Measurements from ENCODE around the gene COX6A1. TPM values are rescaled to one million over a fixed set of nuclear protein-coding genes. Genes with fewer than 3 reads are reported as not detected.

Gene COX6A1
- total and polyA plus RNA-seq, 2 donors (not counting 3 experiments of a cell fraction or from before 2014, with no cell fraction given) = 299 to 1,327 TPM

DNA sequence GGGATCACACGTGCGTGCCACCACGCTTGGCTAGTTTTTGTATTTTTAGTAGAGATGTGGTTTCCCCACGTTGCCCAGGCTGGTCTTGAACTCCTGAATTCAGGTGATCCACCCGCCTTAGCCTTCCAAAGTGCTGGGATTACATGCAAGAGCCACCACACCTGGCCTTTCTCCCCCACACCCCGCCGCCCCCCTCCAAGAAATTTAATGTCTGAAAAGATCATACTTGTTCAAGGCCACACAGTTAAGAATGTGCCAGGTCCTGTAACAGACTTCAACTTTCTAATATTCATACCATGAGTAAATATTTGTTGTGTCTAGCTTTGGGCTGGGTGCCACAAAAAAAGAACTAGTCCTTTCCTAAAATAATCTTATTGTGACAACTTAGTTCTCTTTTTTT, 17.4 kb downstream of the COX6A1 start:
- H3K27ac ChIP-seq (ENCODE audit: insufficient read depth, low read depth, low read length) = no peak overlapping the region
- no peak for TF ChIP-seq EZH2 (IDR thresholded peaks at IDR 0.05; ENCODE audit: borderline replicate concordance, low read depth, low read length, severe bottlenecking)
- no peak for TF ChIP-seq POLR2AphosphoS5 (IDR thresholded peaks at IDR 0.05; ENCODE audit: insufficient read depth, low read depth, low read length)
- TF ChIP-seq, protein P1, sequence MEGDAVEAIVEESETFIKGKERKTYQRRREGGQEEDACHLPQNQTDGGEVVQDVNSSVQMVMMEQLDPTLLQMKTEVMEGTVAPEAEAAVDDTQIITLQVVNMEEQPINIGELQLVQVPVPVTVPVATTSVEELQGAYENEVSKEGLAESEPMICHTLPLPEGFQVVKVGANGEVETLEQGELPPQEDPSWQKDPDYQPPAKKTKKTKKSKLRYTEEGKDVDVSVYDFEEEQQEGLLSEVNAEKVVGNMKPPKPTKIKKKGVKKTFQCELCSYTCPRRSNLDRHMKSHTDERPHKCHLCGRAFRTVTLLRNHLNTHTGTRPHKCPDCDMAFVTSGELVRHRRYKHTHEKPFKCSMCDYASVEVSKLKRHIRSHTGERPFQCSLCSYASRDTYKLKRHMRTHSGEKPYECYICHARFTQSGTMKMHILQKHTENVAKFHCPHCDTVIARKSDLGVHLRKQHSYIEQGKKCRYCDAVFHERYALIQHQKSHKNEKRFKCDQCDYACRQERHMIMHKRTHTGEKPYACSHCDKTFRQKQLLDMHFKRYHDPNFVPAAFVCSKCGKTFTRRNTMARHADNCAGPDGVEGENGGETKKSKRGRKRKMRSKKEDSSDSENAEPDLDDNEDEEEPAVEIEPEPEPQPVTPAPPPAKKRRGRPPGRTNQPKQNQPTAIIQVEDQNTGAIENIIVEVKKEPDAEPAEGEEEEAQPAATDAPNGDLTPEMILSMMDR (IDR thresholded peaks at IDR 0.05; ENCODE audit: extremely low read depth in 1 of 2, insufficient read depth in 1 of 2, low read depth in 1 of 2, low read length in 2 of 2) = no peak
- no peak for TF ChIP-seq FOS (IDR thresholded peaks at IDR 0.05; ENCODE audit: borderline replicate concordance, insufficient read depth, low read length)
- TF ChIP-seq, protein P2, sequence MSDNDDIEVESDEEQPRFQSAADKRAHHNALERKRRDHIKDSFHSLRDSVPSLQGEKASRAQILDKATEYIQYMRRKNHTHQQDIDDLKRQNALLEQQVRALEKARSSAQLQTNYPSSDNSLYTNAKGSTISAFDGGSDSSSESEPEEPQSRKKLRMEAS (IDR thresholded peaks at IDR 0.05; ENCODE audit: insufficient read depth, insufficient read length) = no peak
- no peak overlapping the region for H3K9ac ChIP-seq (replicated peaks; ENCODE audit: extremely low read depth, insufficient read depth, low read length)
- dilution Hi-C loops (cut with MboI; ENCODE audit: extremely low pct_ligation_motif_present, low sequenced_read_pairs) (no loop called here), intact Hi-C loops (cut with micrococcal nuclease) (no loop called here)
- ChIA-PET CTCF (interaction anchor here (0.8 to 1.5 kb wide), 2 partner anchors 8 to 98 kb away, joined by 3 read pairs; no protein-coding TSS in a partner anchor), POLR2A (no interaction called here)
- H3K79me2 ChIP-seq (ENCODE audit: control insufficient read depth, insufficient read depth, low read length) = peaks cover 2% of the 10 kb centered on the region
- H3K36me3 ChIP-seq (ENCODE audit: control insufficient read depth in 2 of 2, extremely low read depth in 1 of 2, insufficient read depth in 2 of 2, low read length in 2 of 2) = peaks cover 5 to 27% of the 10 kb centered on the region in 2 experiments
- H3K27me3 ChIP-seq (ENCODE audit: control insufficient read depth in 2 of 2, insufficient read depth in 2 of 2, low read length in 2 of 2) = no peaks in the 10 kb centered on the region
- H4K20me1 ChIP-seq (replicated peaks; ENCODE audit: control insufficient read depth, extremely low read depth, insufficient read depth, low read length) = peaks cover 4% of the 10 kb centered on the region
- FAIRE-seq (no peak), DNase-seq (ENCODE audit: low read depth, low spot score) (no peak)
- H3K9me3 ChIP-seq (replicated peaks; ENCODE audit: control insufficient read depth, insufficient read depth, low read length) = no peaks in the 10 kb centered on the region
- no TSS peak for BruUV-seq (replicated peaks)
- no peaks in the 10 kb centered on the region for H3K9me1 ChIP-seq (replicated peaks; ENCODE audit: control insufficient read depth, extremely low read depth, insufficient read depth, low read length)
- H3K4me3 ChIP-seq (replicated peaks in 1 of 3; ENCODE audit: insufficient read depth in 1 of 3, low read depth in 1 of 3, low read length in 3 of 3) = no peak overlapping the region
- no peaks in the 10 kb centered on the region for H3K4me1 ChIP-seq (ENCODE audit: control insufficient read depth, extremely low read depth, insufficient read depth, low read length)
- no peak overlapping the region for H2AFZ ChIP-seq (ENCODE audit: low read depth, low read length)
- no peak overlapping the region for H3K4me2 ChIP-seq (ENCODE audit: insufficient read depth, low read length)
